COLO668 (cell line): ENCODE results near the gene TM6SF1.
"Not testable (repeated sequence)": the region's sequence is repeated elsewhere in the genome, so short reads cannot be mapped to it uniquely, and the experiment has no call there.

Experiments used
- DNase-seq: peaks from one replicate; lab custom pipeline; 2025; ENCODE audit not compliant: unreplicated experiment; lab: John Stamatoyannopoulos, UW

TM6SF1 gene

GRCh38 chr15:83087576-83087975, 19.9 kb upstream of the TM6SF1 start:
- DNase-seq, result no peak

- no peak for DNase-seq
Observed at GRCh38 chr15:83088876-83089275, 18.6 kb upstream of the TM6SF1 start.

GRCh38 chr15:83090465-83090864, 17.0 kb upstream of the TM6SF1 start:
- DNase-seq, result no peak

- DNase-seq, result not testable (repeated sequence)
Observed at GRCh38 chr15:83091965-83092308, 15.5 kb upstream of the TM6SF1 start.

- no peak for DNase-seq
Observed at GRCh38 chr15:83092309-83092976, 15.0 kb upstream of the TM6SF1 start.

GRCh38 chr15:83094583-83094982, 12.9 kb upstream of the TM6SF1 start:
- no peak for DNase-seq

- no peak for DNase-seq
Observed at GRCh38 chr15:83098079-83098478, 9.4 kb upstream of the TM6SF1 start.

GRCh38 chr15:83099290-83099689, 8.2 kb upstream of the TM6SF1 start:
- DNase-seq, result no peak

GRCh38 chr15:83100097-83100646, 7.3 kb upstream of the TM6SF1 start:
- DNase-seq, result no peak

- DNase-seq, result no peak
Observed at GRCh38 chr15:83102346-83102745, 5.1 kb upstream of the TM6SF1 start.

GRCh38 chr15:83104141-83104540, 3.3 kb upstream of the TM6SF1 start:
- DNase-seq, result no peak

- DNase-seq, result no peak
Observed at GRCh38 chr15:83105440-83105839, 2.0 kb upstream of the TM6SF1 start.

- no peak for DNase-seq
Observed at GRCh38 chr15:83107841-83108181, 366 bp downstream of the TM6SF1 start.

- peak; percentile 58 for DNase-seq
Observed at GRCh38 chr15:83108266-83109219, 1.1 kb downstream of the TM6SF1 start.

- no peak for DNase-seq
Observed at GRCh38 chr15:83109532-83109931, 2.1 kb downstream of the TM6SF1 start.

- DNase-seq, result no peak
Observed at GRCh38 chr15:83110381-83110780, 2.9 kb downstream of the TM6SF1 start.

- DNase-seq, result no peak
Observed at GRCh38 chr15:83111149-83111548, 3.7 kb downstream of the TM6SF1 start.

GRCh38 chr15:83112233-83112955, 4.9 kb downstream of the TM6SF1 start:
- no peak for DNase-seq

- no peak for DNase-seq
Observed at GRCh38 chr15:83112956-83113299, 5.5 kb downstream of the TM6SF1 start.

- DNase-seq, result no peak
Observed at GRCh38 chr15:83113881-83114674, 6.6 kb downstream of the TM6SF1 start.

- DNase-seq, result no peak
Observed at GRCh38 chr15:83114856-83115255, 7.4 kb downstream of the TM6SF1 start.
